HG03097 (cell line): Measurements from ENCODE around the gene CHST7.

Experiments used
- ATAC-seq: cut with Tn5 transposase; IDR thresholded peaks from one replicate; pipeline ENCODE4 v1.9.1; 2021; ENCODE audit not compliant: unreplicated experiment, low FRiP score

Gene CHST7

GRCh38 chrX:46643636-46644035 is 70.1 kb downstream of the CHST7 start:
- ATAC-seq, result no peak

DNA sequence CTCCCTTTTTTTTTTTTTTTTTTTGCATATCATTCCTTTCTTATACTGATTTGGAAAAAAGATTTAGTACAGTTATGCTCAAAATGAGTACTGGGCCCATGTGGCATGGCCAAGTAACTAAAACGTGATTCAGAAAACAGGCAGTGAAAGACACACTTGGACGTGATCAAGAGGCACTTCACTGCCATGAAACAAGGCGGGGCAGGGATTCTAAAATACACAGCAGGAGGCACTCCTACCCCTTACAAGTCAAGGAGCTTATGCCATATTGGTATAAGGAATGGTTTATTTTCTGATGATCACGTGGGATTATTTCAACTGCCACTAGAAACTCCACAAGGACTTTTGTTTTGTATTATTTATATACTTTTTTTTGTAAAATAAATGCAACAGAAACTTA is 72.0 kb downstream of the CHST7 start:
- no peak for ATAC-seq

- no peak for ATAC-seq
Measured at GRCh38 chrX:46647251-46647650, 73.7 kb downstream of the CHST7 start.
